HuH-7 (cell line): ENCODE data around the gene CROCC2.

ENCODE experiments used
- DNase-seq: peaks from one replicate; pipeline ENCODE4 v3.0.0; 2011; ENCODE audit warnings: low spot score

The CROCC2 gene

DNA sequence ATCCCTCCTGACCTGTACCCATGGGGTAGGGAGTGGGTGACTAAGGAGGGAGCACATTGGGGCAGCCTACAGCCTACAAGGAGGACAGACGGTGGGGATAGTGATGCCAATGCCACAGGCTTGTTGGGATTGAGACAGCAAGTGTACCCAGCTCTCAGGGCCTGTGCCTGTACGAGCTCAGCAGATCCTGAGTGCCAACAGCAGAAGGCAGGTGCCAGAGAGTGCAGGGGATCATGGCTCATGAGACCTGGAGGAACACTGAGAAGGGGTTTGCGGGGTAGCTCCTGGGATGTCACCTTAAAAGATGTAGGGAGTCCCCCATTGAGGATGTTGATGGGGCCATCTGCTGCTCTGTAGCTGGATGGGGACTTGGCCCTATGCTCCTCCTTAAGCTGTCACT lies 82.0 kb downstream of the CROCC2 start:
- DNase-seq: no peak

DNA sequence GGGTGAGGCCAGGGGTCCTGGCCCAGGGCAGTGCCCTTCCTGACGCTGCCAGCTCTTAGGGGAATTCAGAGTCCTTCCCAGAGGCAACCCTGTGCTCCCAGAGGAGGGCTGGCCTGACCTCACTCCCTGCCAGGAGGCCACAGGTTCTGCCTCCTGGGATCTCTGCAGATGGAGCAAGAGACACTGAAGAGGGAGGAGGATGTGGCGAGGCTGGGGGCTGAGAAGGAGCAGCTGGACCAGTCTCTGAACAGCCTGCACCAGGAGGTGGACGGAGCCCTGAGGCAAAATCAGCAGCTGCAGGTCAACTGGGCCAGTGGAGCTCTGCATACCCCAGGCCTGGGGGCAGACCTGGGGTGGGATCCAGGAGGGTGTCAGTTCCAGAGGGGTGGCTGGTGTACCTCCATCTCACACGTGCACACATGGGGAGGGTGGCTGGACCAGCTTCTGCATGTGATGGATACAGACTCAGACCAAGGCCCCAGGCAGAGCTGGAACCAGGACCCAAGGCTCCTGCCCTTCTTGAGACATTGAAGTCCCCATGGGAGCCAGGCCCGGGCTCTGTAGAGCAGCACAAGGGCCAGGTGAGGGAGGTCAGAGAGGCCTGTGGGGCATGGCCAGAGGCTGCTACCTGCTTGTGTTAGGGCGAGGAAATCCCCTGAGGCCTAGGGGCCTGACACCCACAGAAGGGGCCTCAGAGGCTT lies 82.6 kb downstream of the CROCC2 start:
- no peak for DNase-seq

DNA sequence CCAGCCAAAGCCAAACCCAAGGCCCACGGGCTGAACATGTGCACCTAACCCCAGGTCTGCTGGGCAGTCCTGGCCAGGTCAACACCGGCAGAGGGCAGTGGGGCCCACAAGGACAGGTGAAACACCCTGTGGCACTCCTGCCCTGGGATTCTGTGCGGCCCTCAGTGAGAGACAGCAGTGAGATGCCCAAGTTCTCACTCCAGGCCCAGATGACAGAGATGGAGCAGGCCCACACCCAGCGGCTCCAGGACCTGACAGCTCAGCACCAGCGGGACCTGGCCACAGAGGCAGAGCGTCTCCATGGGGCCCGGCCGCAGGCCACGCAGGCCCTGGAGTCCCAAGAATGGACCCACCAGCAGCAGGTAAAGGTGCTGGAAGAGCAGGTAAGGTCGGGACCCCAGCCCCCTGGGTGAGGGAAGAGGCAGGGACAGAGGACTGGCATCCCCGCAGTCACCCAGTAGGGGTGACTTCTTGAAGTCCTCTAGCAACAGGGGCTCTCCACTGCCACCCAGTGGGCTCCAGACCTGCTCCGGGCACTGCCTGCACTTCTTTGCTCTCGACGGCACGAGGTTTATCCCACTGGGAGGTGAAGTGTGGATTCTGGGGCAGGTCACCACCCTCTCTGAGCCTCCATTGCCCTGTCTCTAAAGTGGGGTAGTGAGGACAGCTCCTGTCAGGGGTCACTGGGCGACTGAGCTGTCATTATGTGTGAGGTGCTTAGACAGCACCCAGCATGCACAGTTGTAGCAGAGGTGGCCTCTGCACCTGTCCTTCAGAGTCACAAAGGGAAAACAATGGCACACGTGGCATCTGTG lies 83.5 kb downstream of the CROCC2 start:
- DNase-seq: peak; percentile 84

DNA sequence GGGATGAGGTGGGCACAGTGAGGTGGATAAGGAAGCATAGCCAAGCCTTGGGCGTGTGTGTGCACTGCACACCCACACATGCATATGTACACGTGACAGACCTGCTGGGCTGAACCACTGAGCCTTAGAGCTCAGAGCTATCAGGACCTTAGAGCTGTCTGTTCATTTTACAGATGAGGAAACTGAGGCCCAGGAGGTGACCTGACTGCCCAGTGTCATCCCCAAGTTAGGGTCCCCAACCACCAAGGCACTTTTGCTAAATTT lies 84.1 kb downstream of the CROCC2 start:
- DNase-seq: no peak

- DNase-seq: no peak
Observed at GRCh38 chr2:240990726-240991377, 84.7 kb downstream of the CROCC2 start.

DNA sequence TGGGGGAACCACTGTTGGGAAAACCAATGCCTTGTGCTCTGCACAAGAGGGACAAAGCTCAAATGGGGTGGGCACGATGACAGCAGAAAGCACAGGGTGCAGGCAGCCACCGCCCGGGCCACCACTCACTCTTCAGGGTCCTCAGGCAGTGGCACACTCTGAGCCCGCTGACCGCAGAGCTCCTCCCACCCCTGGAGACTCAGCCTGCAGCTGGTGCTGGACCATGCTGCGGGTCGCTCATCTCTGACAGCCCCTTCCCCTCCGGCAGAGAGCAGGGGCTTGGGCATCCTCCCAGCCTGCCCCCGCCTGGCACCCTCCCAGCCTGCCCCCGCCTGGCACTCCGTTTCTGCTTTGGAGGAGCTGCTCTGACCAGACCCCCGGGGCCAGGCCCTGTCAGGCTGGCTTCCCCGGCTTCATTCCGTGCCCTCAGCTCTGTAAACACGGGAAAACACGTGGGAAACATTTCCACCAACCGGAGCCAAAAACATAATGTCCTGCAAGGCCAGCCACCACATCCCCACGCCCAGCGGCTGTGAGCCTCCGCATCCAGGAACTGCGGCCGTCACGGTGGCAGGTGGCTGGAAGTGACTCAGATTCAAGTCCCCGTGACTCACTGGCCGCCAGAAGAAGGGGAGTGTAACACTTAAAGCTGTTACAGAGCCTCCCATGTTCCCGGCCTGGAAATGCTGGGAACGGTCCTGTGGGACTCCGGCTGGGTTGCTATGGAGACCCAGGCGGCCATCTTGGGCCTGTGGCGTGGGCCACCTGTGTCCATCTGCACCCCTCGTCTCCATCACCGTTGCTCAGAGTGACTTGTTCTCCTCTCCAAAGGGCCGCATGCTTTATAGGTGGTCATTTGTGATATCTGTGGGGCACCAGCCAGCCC lies 85.5 kb downstream of the CROCC2 start:
- no peak for DNase-seq

GRCh38 chr2:240992572-240993291 lies 86.6 kb downstream of the CROCC2 start:
- no peak for DNase-seq

DNA sequence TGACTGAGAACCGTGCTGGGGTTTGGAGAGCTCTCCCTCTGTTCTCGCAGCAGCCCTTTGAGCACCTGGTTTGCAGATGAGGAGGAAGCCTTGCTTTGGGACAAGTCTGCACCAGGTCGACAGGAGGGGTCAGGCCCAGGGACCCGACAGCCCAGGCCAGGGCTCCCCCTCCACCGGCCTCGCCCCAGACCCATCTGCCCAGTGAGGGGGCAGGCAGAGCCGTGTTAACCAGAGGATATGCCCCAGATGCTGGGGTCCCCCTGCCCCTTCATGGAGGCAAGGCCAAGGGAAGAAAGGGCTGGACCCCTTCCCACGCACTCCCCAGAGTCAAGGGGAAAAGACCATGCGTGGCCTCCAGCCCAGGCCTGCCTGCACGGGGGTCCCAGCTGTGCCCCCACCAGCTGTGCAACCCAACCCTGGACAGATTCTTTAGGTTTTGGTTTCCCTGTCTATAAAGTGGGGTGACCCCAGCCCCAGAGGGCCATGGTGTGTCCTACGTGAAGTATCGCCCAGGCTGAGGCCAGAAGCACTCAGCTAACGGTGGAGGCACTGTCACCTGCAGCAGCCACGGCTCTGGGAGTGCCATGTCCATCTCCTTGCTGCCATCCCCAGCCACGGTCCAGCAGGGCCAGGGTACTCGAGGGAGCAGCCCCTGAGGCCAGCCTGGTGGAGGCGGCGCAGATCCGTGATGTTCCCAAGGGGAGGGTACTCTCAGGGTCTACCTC lies 87.5 kb downstream of the CROCC2 start:
- no peak for DNase-seq

DNA sequence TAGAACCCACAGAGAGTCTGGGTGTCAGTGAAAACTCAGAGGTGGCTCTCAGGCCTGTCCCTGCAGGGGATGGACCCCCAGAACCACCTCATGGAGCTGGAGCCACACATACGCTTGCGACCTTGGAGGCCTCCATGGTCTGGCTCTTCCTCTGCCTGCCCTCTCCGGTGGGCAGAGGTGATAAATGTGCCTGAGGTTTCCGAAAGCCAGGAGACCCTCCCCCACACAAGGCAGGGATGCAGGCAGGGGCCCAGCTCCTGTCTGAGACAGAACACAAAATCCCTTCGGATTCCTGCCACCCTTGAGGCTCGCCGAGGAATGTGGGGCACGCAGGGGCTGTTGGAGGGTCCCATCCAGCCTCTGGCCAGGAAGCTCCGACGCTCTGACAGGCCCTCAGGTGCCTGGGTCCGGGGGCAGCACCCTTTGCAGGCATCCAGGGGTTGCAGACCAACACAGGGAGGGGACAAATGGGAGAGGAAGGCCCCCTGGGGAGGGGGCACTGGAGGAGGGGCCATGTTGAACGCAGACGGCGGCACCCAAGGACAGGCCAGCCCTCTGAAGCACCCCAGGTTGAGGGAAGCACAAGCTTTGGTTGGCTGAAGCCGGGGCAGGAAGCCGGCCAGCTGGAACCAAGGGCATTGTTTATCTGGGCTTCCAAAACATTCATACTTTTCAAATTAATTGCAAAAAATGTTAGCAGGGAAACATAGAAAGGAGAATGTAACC lies 88.2 kb downstream of the CROCC2 start:
- DNase-seq: no peak

GRCh38 chr2:240995041-240996021 lies 89.2 kb downstream of the CROCC2 start:
- DNase-seq: no peak

DNA sequence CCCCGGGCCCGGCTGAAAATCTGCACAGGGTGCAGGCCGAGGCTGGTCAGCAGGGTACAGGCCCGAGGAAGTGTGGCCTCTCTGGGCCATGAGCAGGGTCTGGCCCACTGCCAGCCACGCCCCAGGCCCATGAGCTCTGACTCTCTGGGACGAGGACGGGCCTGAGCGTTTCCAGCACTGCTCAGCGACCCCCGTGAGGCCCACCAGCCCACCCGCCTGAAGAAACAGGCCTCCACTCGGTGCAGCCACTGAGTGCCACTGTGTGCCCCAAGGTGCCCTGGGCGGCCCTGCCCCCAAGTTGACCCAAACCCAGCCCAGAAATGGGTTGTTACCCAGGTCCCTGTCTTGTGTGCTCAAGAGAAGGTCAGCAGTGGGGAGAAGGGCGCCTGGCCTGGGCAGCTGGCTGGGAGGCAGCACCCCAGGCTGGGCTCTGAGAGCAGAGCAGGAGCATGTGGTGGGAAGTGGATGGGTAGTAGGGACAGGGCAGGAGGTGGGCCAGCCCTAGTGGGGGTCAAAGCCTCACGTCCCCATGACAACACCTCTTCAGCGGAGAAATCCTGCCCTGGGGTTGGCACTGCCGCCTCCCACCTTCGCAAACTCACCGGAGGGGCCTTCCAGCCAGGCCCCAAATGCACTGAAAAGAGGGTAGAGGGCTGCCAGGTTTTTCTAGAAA lies 90.2 kb downstream of the CROCC2 start:
- no peak for DNase-seq

GRCh38 chr2:240996834-240997140 lies 90.7 kb downstream of the CROCC2 start:
- no peak for DNase-seq

GRCh38 chr2:240997141-240997855 lies 91.2 kb downstream of the CROCC2 start:
- DNase-seq: no peak

- DNase-seq: peak; percentile 87
Observed at GRCh38 chr2:240997856-240998705, 91.9 kb downstream of the CROCC2 start, which contains the start of gene SNED1. SNED1 (plus strand) TSS chr2:240998618; CDS start chr2:240998838, 220 bp downstream.

DNA sequence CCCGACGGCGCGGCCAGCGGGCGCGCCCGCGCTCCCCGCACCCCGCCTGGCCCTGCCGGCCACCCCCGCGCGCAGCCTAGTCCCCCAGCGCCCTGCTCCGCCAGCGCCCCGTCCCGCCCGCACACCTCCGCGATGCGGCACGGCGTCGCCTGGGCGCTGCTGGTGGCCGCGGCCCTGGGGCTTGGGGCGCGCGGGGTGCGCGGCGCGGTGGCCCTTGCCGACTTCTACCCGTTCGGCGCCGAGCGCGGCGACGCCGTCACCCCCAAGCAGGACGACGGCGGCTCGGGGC lies 92.5 kb downstream of the CROCC2 start:
- no peak for DNase-seq

DNA sequence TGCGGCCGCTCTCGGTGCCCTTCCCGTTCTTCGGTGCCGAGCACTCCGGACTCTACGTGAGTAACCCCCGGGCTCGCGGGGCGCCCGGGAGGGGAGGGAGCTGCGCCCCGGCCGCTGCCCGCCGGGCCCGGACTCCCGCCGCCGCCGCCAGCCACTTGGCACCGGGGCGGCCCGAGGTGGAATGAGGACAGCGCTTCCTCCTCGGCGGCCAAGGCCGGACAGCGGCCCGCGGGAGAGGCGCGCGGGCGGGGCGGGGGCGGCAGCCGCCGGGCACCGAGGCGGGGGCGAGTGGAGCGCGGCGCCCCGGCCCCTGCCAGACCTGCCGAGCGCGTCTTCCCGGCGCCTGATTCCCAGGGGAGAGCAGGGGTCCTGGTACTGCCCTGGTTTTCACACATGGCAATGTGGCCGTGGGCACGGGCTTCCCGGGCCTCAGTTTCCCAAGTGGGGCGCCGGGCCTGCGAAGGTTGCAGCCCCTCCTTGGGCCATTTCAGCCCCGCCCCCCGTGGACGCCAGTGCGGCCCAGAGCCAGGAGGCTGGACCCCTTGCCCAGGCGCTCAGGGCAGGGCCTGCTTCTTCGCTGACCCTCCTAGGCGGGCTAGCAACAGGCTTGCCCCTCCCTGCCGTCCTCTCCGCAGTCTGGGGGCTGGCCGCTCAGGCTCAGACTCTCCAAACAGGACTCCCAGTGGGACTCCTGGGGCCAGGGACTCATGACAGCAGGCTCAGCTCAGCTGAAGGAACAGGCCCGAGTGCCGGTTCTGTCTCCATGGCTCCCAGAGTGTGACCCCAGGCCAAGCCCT lies 93.1 kb downstream of the CROCC2 start:
- DNase-seq: no peak
